DND-41 (cell line): Measurements from ENCODE around the gene GPR37L1.
A peak's percentile ranks its signal among the peaks of the same experiment; 100 is the strongest.

Experiments used
- ATAC-seq: fragments of 200-7000 bp; cut with Tn5 transposase; 3 replicates; pipeline ENCODE4 v1.9.1; 2021; ENCODE audit warnings: low read depth; ENCODE audit not compliant: insufficient read depth
- DNase-seq: peaks from one replicate; pipeline ENCODE4 v3.0.0-alpha.2; 2020
- H2AFZ ChIP-seq: 2 replicates; pipeline ENCODE4 v1.6.0; 2012; ENCODE audit warnings: low read depth, low read length
- H3K27ac ChIP-seq: 2 replicates; pipeline ENCODE4 v1.5.1; 2012; ENCODE audit warnings: low read length, inconsistent platforms
- H3K27me3 ChIP-seq: fragments of 200-600 bp; sonication (generic); 2 replicates; pipeline ENCODE4 v1.6.0; 2012; ENCODE audit warnings: low read length, mild to moderate bottlenecking, inconsistent platforms; ENCODE audit not compliant: insufficient read depth, poor library complexity
- H3K36me3 ChIP-seq: 2 replicates; pipeline ENCODE4 v1.5.1; 2012; ENCODE audit warnings: low read length, inconsistent platforms; ENCODE audit not compliant: insufficient read depth
- H3K4me1 ChIP-seq: 2 replicates; pipeline ENCODE4 v1.5.1; 2012; ENCODE audit warnings: mild to moderate bottlenecking, low read length; ENCODE audit not compliant: insufficient read depth
- H3K4me2 ChIP-seq: 2 replicates; pipeline ENCODE4 v1.6.0; 2012; ENCODE audit warnings: mild to moderate bottlenecking, moderate library complexity, low read length, inconsistent platforms; ENCODE audit not compliant: insufficient read depth
- H3K4me3 ChIP-seq, 2 experiments: fragments of 200-600 bp in 1 of 2; shearing (Covaris generic) in 1 of 2; 2 replicates each; pipeline ENCODE4 v1.5.1; 2012 to 2016; ENCODE audit warnings: inconsistent platforms in 2 of 2, low read length in 2 of 2, mild to moderate bottlenecking in 2 of 2, low read depth in 1 of 2, moderate library complexity in 1 of 2
- H3K79me2 ChIP-seq: 2 replicates; pipeline ENCODE4 v1.6.0; 2012; ENCODE audit warnings: low read length, inconsistent platforms; ENCODE audit not compliant: insufficient read depth
- H3K9ac ChIP-seq: 2 replicates; pipeline ENCODE4 v1.6.0; 2012; ENCODE audit warnings: low read depth, mild to moderate bottlenecking, inconsistent platforms, low read length, moderate library complexity
- H3K9me3 ChIP-seq: 2 replicates; pipeline ENCODE4 v1.5.1; 2012; ENCODE audit warnings: low read length, moderate library complexity, mild to moderate bottlenecking, inconsistent platforms; ENCODE audit not compliant: insufficient read depth, severe bottlenecking
- H4K20me1 ChIP-seq: 2 replicates; pipeline ENCODE4 v1.6.0; 2012; ENCODE audit warnings: low read length; ENCODE audit not compliant: insufficient read depth
- EZH2 ChIP-seq: IDR thresholded peaks from 3 replicates; pipeline ENCODE4 v1.6.1; 2012; ENCODE audit warnings: borderline replicate concordance, low read depth, mild to moderate bottlenecking, moderate library complexity, low read length, inconsistent platforms; ENCODE audit not compliant: severe bottlenecking
- TF ChIP-seq, protein P1 (sequence below): IDR thresholded peaks from 2 replicates; pipeline ENCODE4 v1.5.1; 2012; ENCODE audit warnings: borderline replicate concordance, low read length, moderate library complexity, mild to moderate bottlenecking; ENCODE audit not compliant: poor library complexity, severe bottlenecking; ENCODE audit errors: extremely low read depth

Gene GPR37L1

DNA sequence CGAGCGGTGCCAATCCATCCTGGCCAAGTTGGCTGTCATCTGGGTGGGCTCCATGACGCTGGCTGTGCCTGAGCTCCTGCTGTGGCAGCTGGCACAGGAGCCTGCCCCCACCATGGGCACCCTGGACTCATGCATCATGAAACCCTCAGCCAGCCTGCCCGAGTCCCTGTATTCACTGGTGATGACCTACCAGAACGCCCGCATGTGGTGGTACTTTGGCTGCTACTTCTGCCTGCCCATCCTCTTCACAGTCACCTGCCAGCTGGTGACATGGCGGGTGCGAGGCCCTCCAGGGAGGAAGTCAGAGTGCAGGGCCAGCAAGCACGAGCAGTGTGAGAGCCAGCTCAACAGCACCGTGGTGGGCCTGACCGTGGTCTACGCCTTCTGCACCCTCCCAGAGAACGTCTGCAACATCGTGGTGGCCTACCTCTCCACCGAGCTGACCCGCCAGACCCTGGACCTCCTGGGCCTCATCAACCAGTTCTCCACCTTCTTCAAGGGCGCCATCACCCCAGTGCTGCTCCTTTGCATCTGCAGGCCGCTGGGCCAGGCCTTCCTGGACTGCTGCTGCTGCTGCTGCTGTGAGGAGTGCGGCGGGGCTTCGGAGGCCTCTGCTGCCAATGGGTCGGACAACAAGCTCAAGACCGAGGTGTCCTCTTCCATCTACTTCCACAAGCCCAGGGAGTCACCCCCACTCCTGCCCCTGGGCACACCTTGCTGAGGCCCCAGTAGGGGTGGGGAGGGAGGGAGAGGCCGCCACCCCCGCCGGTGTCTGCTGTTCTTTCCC is 5.3 kb downstream of the GPR37L1 start:
- DNase-seq: no peak
- H3K36me3 ChIP-seq: peaks cover 9% of the 10 kb centered on the region
- H3K27me3 ChIP-seq: peaks cover 5% of the 10 kb centered on the region
- no peak overlapping the region for H3K4me2 ChIP-seq
- H3K4me3 ChIP-seq: no peak overlapping the region
- no peak overlapping the region for H3K9ac ChIP-seq
- TF ChIP-seq, protein P1, sequence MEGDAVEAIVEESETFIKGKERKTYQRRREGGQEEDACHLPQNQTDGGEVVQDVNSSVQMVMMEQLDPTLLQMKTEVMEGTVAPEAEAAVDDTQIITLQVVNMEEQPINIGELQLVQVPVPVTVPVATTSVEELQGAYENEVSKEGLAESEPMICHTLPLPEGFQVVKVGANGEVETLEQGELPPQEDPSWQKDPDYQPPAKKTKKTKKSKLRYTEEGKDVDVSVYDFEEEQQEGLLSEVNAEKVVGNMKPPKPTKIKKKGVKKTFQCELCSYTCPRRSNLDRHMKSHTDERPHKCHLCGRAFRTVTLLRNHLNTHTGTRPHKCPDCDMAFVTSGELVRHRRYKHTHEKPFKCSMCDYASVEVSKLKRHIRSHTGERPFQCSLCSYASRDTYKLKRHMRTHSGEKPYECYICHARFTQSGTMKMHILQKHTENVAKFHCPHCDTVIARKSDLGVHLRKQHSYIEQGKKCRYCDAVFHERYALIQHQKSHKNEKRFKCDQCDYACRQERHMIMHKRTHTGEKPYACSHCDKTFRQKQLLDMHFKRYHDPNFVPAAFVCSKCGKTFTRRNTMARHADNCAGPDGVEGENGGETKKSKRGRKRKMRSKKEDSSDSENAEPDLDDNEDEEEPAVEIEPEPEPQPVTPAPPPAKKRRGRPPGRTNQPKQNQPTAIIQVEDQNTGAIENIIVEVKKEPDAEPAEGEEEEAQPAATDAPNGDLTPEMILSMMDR: no peak
- no peak for TF ChIP-seq EZH2
- no peaks in the 10 kb centered on the region for H3K79me2 ChIP-seq
- H4K20me1 ChIP-seq: peaks cover 11% of the 10 kb centered on the region
- no peaks in the 10 kb centered on the region for H3K9me3 ChIP-seq
- H3K27ac ChIP-seq: no peak overlapping the region
- no peak for ATAC-seq
- H3K4me1 ChIP-seq: no peaks in the 10 kb centered on the region
- H2AFZ ChIP-seq: no peak overlapping the region

DNA sequence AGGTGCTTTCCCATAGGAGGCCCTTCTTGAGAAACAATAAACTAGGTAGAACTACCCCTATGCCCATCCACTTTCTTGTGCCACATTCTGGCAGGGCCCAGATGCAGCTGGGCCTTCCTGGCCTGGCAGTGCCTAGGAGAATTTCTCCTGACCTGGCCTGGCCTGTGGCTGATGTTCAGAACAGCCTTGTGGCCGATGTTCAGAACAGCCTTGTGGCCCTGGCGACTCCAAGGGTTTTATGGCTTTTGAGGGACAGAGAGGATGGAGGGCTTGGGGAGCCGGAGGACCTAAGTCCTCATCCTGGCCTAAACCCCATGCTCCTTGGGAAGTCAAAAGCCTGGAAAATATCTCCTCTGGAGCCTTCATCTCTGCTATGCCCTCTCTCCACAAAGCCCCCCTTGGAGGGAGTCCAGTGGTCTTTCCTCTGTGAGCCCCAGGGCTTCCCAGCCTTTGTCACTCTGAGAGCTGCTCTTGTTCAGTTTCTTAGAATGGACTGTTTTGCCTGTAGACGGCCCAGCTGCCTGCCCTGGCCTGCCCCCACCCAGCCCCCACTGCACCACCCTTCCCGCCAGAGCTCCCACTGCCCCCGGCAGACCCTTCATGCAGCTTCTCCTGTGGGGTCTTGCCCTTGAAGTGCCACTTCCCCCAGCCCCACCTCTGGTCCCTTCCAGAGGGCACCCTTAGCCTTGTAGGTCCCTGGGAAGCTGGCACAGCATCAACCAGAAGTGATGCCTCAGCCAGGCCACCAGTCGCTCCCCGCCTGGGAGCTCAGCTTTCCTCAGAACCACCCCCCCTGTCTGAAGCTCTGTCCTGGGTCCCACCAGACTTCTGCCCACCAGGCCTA is 7.0 kb downstream of the GPR37L1 start:
- no peaks in the 10 kb centered on the region for H3K9me3 ChIP-seq
- no peaks in the 10 kb centered on the region for H3K4me1 ChIP-seq
- peaks cover 22% of the 10 kb centered on the region for H3K36me3 ChIP-seq
- H3K9ac ChIP-seq: no peak overlapping the region
- H4K20me1 ChIP-seq: peaks cover 12% of the 10 kb centered on the region
- H3K4me2 ChIP-seq: no peak overlapping the region
- no peak overlapping the region for H3K27ac ChIP-seq
- no peak overlapping the region for H3K4me3 ChIP-seq
- TF ChIP-seq EZH2: no peak
- ATAC-seq (peak; percentile 34; the same call in 2 of the 3 replicates), DNase-seq (no peak)
- no peak overlapping the region for H2AFZ ChIP-seq
- no peaks in the 10 kb centered on the region for H3K79me2 ChIP-seq
- H3K27me3 ChIP-seq: peaks cover 5% of the 10 kb centered on the region

DNA sequence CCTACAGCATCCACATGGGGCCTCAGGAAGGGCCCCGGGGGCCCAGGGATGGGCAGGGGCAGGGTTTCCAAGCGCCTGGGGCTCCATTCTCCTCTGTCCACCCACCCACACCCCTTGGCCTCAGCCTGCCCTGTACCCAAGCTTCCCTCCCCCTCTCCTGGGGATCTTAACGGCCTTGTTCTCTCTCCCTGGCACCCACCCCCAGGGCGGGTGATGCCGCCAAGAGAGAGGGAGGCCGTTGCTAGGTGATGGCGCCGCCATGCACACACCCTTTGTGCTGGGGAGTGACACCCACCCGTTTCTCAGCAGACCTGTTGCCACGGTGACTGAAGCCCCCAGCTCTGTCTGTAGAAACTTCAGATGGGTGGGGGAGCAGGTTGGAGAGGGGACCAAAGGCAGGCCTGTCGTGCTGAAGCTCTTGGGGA is 7.6 kb downstream of the GPR37L1 start:
- H3K4me2 ChIP-seq: no peak overlapping the region
- no peaks in the 10 kb centered on the region for H3K79me2 ChIP-seq
- H4K20me1 ChIP-seq: peaks cover 17% of the 10 kb centered on the region
- no peak overlapping the region for H3K4me3 ChIP-seq
- H2AFZ ChIP-seq: no peak overlapping the region
- peak; percentile 18; the same call in 2 of the 3 replicates for ATAC-seq
- TF ChIP-seq EZH2: no peak
- TF ChIP-seq, protein P1: no peak
- H3K9me3 ChIP-seq: no peaks in the 10 kb centered on the region
- peaks cover 5% of the 10 kb centered on the region for H3K27me3 ChIP-seq
- no peaks in the 10 kb centered on the region for H3K4me1 ChIP-seq
- H3K27ac ChIP-seq: no peak overlapping the region
- DNase-seq: peak; percentile 30
- peaks cover 27% of the 10 kb centered on the region for H3K36me3 ChIP-seq
- H3K9ac ChIP-seq: no peak overlapping the region
